Trophoblast cell (in vitro differentiated cells and primary cell): ENCODE data around the gene CEP72.
"Not testable (repeated sequence)": the region's sequence is repeated elsewhere in the genome, so short reads cannot be mapped to it uniquely, and the experiment has no call there.

Source experiments
- DNase-seq, 2 donors: peaks; one replicate each; pipeline ENCODE4 v3.0.0-alpha.2; 2016
- H2AFZ ChIP-seq: 2 replicates; pipeline ENCODE4 v1.6.1; 2013; ENCODE audit warnings: low read length, moderate library complexity, mild to moderate bottlenecking; ENCODE audit not compliant: insufficient read depth, poor library complexity
- H2AK5ac ChIP-seq: 2 replicates; pipeline ENCODE4 v1.6.1; 2013; ENCODE audit warnings: mild to moderate bottlenecking, low read length
- H2BK120ac ChIP-seq: 2 replicates; pipeline ENCODE4 v1.6.1; 2013; ENCODE audit warnings: low read length, mild to moderate bottlenecking, moderate library complexity; ENCODE audit not compliant: insufficient read depth, poor library complexity
- H2BK12ac ChIP-seq: 2 replicates; pipeline ENCODE4 v1.6.1; 2013; ENCODE audit warnings: mild to moderate bottlenecking, low read length, moderate library complexity
- H2BK5ac ChIP-seq: 2 replicates; pipeline ENCODE4 v1.6.1; 2013; ENCODE audit warnings: low read length, low read depth, moderate library complexity, mild to moderate bottlenecking; ENCODE audit not compliant: poor library complexity
- H3K14ac ChIP-seq: 2 replicates; pipeline ENCODE4 v1.6.1; 2013; ENCODE audit warnings: mild to moderate bottlenecking, low read length
- H3K18ac ChIP-seq: 2 replicates; pipeline ENCODE4 v1.6.1; 2013; ENCODE audit warnings: mild to moderate bottlenecking, low read length
- H3K23ac ChIP-seq: 2 replicates; pipeline ENCODE4 v1.6.1; 2013; ENCODE audit warnings: low read length
- H3K27ac ChIP-seq: 2 replicates; pipeline ENCODE4 v1.5.1; 2013; ENCODE audit warnings: low read depth, mild to moderate bottlenecking, inconsistent platforms, low read length, moderate library complexity
- H3K27me3 ChIP-seq: 2 replicates; pipeline ENCODE4 v1.6.1; 2013; ENCODE audit warnings: inconsistent platforms, mild to moderate bottlenecking, low read length, moderate library complexity; ENCODE audit not compliant: insufficient read depth
- H3K36me3 ChIP-seq, 2 experiments: 1 replicate in 1 of 2; 2 replicates in 1 of 2; pipeline ENCODE4 v1.6.1; 2013; ENCODE audit warnings: low read length in 2 of 2, mild to moderate bottlenecking in 2 of 2, moderate library complexity in 1 of 2; ENCODE audit not compliant: insufficient read depth in 2 of 2, control insufficient read depth in 1 of 2
- H3K4ac ChIP-seq: 2 replicates; pipeline ENCODE4 v1.6.1; 2013; ENCODE audit warnings: low read depth, mild to moderate bottlenecking, low read length, moderate library complexity
- H3K4me1 ChIP-seq, 2 experiments: 1 replicate in 1 of 2; 2 replicates in 1 of 2; pipeline ENCODE4 v1.6.1; 2013; ENCODE audit warnings: low read length in 2 of 2, mild to moderate bottlenecking in 2 of 2, moderate library complexity in 1 of 2; ENCODE audit not compliant: insufficient read depth in 2 of 2, control insufficient read depth in 1 of 2
- H3K4me2 ChIP-seq: 2 replicates; pipeline ENCODE4 v1.6.1; 2013; ENCODE audit warnings: inconsistent platforms, mild to moderate bottlenecking, low read length, moderate library complexity
- H3K4me3 ChIP-seq: 2 replicates; pipeline ENCODE4 v1.5.1; 2013; ENCODE audit warnings: mild to moderate bottlenecking, low read depth, low read length, inconsistent platforms
- H3K79me1 ChIP-seq: one replicate; pipeline ENCODE4 v1.6.1; 2013; ENCODE audit warnings: low read length
- H3K79me2 ChIP-seq: 2 replicates; pipeline ENCODE4 v1.6.1; 2013; ENCODE audit warnings: low read length, mild to moderate bottlenecking; ENCODE audit not compliant: control insufficient read depth, insufficient read depth, poor library complexity
- H3K9ac ChIP-seq: 2 replicates; pipeline ENCODE4 v1.6.1; 2013; ENCODE audit warnings: mild to moderate bottlenecking, low read length
- H3K9me3 ChIP-seq: 2 replicates; pipeline ENCODE4 v1.6.1; 2013; ENCODE audit warnings: low read depth, mild to moderate bottlenecking, control low read depth, inconsistent platforms, low read length; ENCODE audit not compliant: insufficient read depth
- H4K12ac ChIP-seq: 2 replicates; pipeline ENCODE4 v1.6.1; 2013; ENCODE audit warnings: low read depth, mild to moderate bottlenecking, low read length, moderate library complexity
- H4K8ac ChIP-seq: 2 replicates; pipeline ENCODE4 v1.6.1; 2013; ENCODE audit warnings: low read depth, mild to moderate bottlenecking, low read length, moderate library complexity
- H4K91ac ChIP-seq: one replicate; pipeline ENCODE4 v1.6.1; 2013; ENCODE audit warnings: low read depth, mild to moderate bottlenecking, low read length, moderate library complexity
- WGBS: extraction: QIAGEN DNeasy Blood & Tissue Kit; methylation state at CpG from one replicate; pipeline ENCODE4 v1.1.7; 2013; ENCODE audit warnings: missing lambda C conversion rate; ENCODE audit not compliant: insufficient read length, insufficient coverage; ENCODE audit errors: extremely low coverage; 5-methylcytosine and 5-hydroxymethylcytosine counted together

CEP72 gene

DNA sequence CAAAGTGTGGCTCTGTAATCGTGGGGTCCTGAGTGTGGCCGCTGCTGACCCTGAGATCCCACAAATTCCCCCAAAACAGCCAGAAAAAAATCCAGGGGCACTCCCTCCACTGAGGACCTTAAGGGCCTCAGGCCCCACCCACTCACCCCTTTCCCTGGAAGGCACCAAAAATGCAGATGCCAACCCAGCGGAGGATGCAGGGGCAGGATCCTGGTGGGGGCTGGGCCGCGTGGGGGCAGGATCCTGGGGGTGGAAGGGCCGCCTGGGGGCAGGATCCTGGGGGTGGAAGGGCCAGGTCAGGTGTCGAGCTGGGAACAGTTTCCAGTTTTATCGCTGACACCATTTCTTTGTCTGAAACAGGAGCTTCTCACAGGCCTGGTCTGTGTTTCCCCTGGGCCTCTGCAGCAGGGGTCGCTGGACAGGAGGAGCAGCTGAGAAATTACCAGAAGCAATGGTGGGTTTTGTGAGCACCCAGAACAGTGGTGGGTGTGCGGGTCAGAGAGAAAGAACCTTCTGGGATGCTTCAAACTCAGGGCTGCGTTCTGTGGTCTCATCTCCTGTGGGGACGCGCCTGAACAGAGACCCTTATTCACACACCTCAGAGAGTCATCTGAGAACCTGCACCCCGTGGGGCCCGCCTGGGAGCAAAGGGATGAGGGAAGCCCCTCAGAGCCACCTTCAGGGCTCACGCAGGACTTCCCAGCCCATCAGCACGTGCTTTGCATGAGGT lies 67.2 kb downstream of the CEP72 start:
- not testable (repeated sequence) for H3K18ac ChIP-seq, H3K27ac ChIP-seq, H3K4me1 ChIP-seq, H3K23ac ChIP-seq, H3K36me3 ChIP-seq, H2BK12ac ChIP-seq, H3K79me1 ChIP-seq, H4K8ac ChIP-seq, H2BK5ac ChIP-seq, H2AFZ ChIP-seq, H2AK5ac ChIP-seq, H3K14ac ChIP-seq, H4K12ac ChIP-seq, H3K9me3 ChIP-seq, H3K27me3 ChIP-seq, DNase-seq, H3K4me2 ChIP-seq, H3K4ac ChIP-seq, H3K79me2 ChIP-seq, H2BK120ac ChIP-seq, H4K91ac ChIP-seq, H3K9ac ChIP-seq, H3K4me3 ChIP-seq
- WGBS = no CpG with 5 or more reads among the region's 17 CpGs

DNA sequence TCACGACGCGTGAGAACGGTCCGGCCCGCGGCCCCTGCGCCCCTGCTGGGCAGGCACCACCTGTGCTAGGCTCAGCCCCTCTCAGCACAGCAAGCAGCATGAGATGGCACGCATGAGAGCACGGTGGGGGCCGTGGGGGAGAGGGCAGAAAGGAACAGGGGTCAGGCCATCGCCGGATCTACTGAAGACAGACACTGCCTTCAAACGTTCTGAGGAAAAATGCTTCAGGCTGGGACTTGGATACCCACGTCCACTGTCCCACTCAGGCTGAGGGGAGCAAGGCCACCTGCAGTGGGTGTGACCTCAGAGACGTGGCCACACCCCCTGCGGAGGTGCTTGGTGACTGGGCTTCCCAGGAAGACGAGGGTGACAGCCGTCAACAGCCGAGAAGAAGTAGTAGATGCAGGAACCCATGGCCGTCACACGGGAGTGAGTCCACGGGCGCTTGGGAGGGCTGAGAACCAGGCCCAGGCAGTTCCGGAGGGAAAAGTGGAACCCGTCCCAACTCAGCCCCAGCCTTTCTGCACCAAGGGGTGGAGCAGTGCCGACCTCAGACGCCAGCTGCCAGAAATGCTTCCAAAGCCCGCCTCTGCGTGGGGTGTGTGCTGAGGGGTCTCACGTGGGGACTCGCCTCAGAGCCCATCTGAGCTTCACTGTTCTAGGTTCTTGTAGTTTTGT lies 68.1 kb downstream of the CEP72 start:
- not testable (repeated sequence) for H2BK12ac ChIP-seq, H4K12ac ChIP-seq, H3K9me3 ChIP-seq, H3K14ac ChIP-seq, H3K27ac ChIP-seq, H3K79me2 ChIP-seq, DNase-seq, H3K4me3 ChIP-seq, H3K18ac ChIP-seq, H3K4me1 ChIP-seq, H3K23ac ChIP-seq, H3K4ac ChIP-seq, H3K36me3 ChIP-seq, H2AFZ ChIP-seq, H2BK120ac ChIP-seq, H3K4me2 ChIP-seq, H3K27me3 ChIP-seq, H3K9ac ChIP-seq, H4K8ac ChIP-seq, H3K79me1 ChIP-seq, H2BK5ac ChIP-seq, H2AK5ac ChIP-seq, H4K91ac ChIP-seq
- WGBS = no CpG with 5 or more reads among the region's 32 CpGs

DNA sequence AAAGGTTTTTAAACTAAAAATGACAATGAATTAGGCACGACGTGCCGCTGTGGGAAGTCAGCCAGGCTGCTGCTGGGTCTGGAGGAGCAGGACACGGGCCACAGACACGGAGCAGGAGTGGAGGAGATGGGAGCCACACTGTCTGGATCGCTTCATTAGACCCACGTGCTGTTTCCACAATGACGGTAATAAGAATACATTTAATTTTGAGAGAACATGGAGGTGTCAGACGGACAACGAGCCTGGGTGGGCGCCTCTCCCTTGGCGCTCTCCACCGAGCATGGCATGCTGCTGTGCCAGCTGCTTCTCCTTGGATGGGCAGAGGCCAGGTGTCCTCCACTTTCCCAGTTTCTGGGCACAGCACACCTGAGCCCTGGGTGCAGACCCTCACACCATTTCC lies 68.7 kb downstream of the CEP72 start:
- WGBS = no CpG with 5 or more reads among the region's 13 CpGs
- not testable (repeated sequence) for H3K9ac ChIP-seq, H3K4me1 ChIP-seq

GRCh38 chr5:681317-682191 lies 69.4 kb downstream of the CEP72 start:
- H3K36me3 ChIP-seq, H2AK5ac ChIP-seq, H3K4me2 ChIP-seq, H2BK12ac ChIP-seq, H3K4ac ChIP-seq, H2AFZ ChIP-seq, H3K9ac ChIP-seq, H3K27ac ChIP-seq, H3K4me3 ChIP-seq, H4K91ac ChIP-seq, H3K4me1 ChIP-seq, H2BK120ac ChIP-seq, H3K23ac ChIP-seq, H4K12ac ChIP-seq, H3K79me1 ChIP-seq, H2BK5ac ChIP-seq, H3K79me2 ChIP-seq, H4K8ac ChIP-seq, H3K18ac ChIP-seq, H3K9me3 ChIP-seq, H3K27me3 ChIP-seq, H3K14ac ChIP-seq, DNase-seq: not testable (repeated sequence)
- no CpG with 5 or more reads among the region's 17 CpGs for WGBS

More for the DNA sequence above, 68.7 kb downstream of the CEP72 start:
- not testable (repeated sequence) for H3K27me3 ChIP-seq, H3K4me2 ChIP-seq, H3K18ac ChIP-seq, H3K36me3 ChIP-seq, H2BK5ac ChIP-seq, H3K9me3 ChIP-seq, H3K79me2 ChIP-seq, H4K12ac ChIP-seq, DNase-seq, H2BK12ac ChIP-seq, H3K14ac ChIP-seq, H3K4me3 ChIP-seq, H3K23ac ChIP-seq, H3K27ac ChIP-seq, H3K79me1 ChIP-seq, H2BK120ac ChIP-seq, H2AFZ ChIP-seq, H2AK5ac ChIP-seq, H4K91ac ChIP-seq, H4K8ac ChIP-seq, H3K4ac ChIP-seq
